Omental fat pad (tissue), 4 donors: ENCODE measurements around the gene PIP5K1B. TPM values are rescaled to one million over a fixed set of nuclear protein-coding genes. Genes with fewer than 3 reads are reported as not detected.

Source experiments
- ATAC-seq: fragments of 150-250 bp; one replicate; pipeline ENCODE4 v1.9.1; 2016; ENCODE audit warnings: mild to moderate bottlenecking, moderate library complexity; ENCODE audit not compliant: low FRiP score
- DNase-seq: peaks from one replicate; pipeline ENCODE4 v3.0.0-alpha.2; 2019; ENCODE audit warnings: low spot score
- total RNA-seq, 4 donors: library from RNA; depleted of rRNA; stranded (reverse); fragments of >200 nt; gene quantifications; one replicate each; pipeline ENCODE4 v1.1.0, GENCODE V29; 2016
- TF ChIP-seq, protein P1 (sequence below), 3 donors: fragments of 450-650 bp; IDR thresholded peaks; one replicate each; pipeline ENCODE4 v1.5.1; 2016 to 2017; ENCODE audit warnings: antibody characterized with exemption in 3 of 3, mild to moderate bottlenecking in 3 of 3, moderate library complexity in 2 of 3

Gene PIP5K1B
- total RNA-seq, 4 donors from 2014 or later, result 1.9 to 14.3 (median 3.2) TPM

DNA sequence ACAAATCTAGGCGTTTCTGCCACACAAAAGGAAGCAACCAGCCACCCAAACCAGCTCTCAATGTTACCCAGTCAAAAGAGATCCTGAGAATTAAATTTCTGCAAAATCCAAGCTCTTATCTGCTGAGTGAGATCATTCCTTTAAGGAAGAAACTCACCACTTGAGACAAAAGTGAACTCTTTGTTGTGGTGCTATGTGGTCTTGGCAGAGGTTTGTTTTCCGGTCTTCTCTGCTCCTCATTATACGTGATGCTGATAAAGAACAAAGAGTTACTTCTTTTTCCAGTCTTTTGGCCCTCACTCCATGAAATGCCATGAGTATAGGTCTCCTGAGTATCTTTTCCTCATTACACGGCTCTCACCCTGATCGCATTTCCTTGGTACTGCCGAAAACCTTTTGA is 226.8 kb downstream of the PIP5K1B start:
- TF ChIP-seq, protein P1, sequence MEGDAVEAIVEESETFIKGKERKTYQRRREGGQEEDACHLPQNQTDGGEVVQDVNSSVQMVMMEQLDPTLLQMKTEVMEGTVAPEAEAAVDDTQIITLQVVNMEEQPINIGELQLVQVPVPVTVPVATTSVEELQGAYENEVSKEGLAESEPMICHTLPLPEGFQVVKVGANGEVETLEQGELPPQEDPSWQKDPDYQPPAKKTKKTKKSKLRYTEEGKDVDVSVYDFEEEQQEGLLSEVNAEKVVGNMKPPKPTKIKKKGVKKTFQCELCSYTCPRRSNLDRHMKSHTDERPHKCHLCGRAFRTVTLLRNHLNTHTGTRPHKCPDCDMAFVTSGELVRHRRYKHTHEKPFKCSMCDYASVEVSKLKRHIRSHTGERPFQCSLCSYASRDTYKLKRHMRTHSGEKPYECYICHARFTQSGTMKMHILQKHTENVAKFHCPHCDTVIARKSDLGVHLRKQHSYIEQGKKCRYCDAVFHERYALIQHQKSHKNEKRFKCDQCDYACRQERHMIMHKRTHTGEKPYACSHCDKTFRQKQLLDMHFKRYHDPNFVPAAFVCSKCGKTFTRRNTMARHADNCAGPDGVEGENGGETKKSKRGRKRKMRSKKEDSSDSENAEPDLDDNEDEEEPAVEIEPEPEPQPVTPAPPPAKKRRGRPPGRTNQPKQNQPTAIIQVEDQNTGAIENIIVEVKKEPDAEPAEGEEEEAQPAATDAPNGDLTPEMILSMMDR (IDR thresholded peaks at IDR 0.05), result no peak
- ATAC-seq (no peak), DNase-seq (no peak)

DNA sequence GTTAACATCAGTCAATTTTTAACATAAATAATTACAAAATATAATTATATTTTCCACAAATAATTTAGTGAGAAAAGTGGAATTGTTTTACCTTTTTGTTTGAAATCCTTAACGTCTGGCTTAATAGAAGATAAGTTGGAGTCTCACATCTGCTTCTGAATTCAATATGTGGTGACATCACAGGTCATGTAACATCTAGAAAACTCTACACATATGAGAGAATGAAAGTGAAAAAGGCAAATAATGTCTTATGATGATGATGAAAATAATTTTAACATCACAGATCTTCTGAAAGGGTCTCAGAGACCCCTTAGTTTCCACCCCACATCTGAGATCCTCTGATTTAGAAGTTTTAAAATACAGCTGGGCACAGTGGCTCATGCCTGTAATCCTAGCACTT is 227.4 kb downstream of the PIP5K1B start:
- ATAC-seq, result no peak
- no peak for DNase-seq
- TF ChIP-seq, protein P1 (IDR thresholded peaks at IDR 0.05), result no peak

- TF ChIP-seq, protein P1 (IDR thresholded peaks at IDR 0.05), result no peak
- no peak for DNase-seq
- no peak for ATAC-seq
These were observed 228.6 kb downstream of the PIP5K1B start for GRCh38 chr9:68933434-68934328.

- ATAC-seq, result no peak
- DNase-seq, result no peak
- TF ChIP-seq, protein P1 (IDR thresholded peaks at IDR 0.05), result no peak
These were observed 229.2 kb downstream of the PIP5K1B start for GRCh38 chr9:68934329-68934644.

DNA sequence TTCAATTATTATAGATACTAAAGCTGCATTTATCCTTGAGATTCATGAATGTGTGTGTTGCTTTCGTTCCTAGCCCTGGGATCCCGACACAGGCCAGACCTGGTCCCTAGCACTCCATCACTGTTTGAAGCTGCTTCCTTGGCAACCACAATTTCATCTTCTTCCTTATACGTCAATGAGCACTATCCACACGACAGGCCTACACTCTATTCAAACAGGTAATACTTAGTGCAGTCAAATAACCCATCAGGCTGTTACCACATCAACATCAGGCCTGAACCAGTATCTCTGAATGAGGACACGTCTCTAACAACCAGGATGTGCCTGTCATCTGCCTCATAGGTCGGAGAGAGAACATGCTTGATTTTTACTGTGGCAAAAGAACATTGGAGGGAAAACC is 235.5 kb downstream of the PIP5K1B start:
- ATAC-seq (no peak), DNase-seq (no peak)
- TF ChIP-seq, protein P1 (IDR thresholded peaks at IDR 0.05), result no peak

- TF ChIP-seq, protein P1 (IDR thresholded peaks at IDR 0.05), result no peak
- ATAC-seq, result no peak
These were observed 236.9 kb downstream of the PIP5K1B start for GRCh38 chr9:68941780-68942459.

More at GRCh38 chr9:68941780-68942459, 236.9 kb downstream of the PIP5K1B start:
- no peak for DNase-seq
